CD4-positive, alpha-beta T cell treated with Interleukin-6 for 4 hours (primary cell): ENCODE data around the gene MTHFD1L.

ENCODE experiments used
- DNase-seq: peaks from one replicate; pipeline ENCODE4 v3.0.0-alpha.2; 2020; ENCODE audit warnings: mixed read lengths

The MTHFD1L gene

DNA sequence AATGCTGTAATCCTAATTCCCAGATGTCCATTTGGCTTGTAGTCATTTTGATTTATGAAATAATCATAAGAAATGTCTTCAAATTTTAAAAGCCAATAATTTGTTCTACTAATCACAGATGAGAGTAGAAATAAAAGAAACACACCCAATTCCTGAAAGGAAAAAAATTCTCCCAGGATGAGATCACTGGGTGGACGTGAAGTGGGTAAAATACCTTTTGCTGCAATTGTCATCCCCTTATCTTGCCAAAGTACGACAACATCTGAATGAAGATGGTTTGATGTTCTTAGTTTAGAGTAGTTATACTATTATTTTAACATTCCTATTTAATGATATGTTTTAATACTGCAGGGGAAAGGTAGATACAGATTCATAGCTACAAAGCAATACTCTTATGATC lies 33.7 kb downstream of the MTHFD1L start:
- DNase-seq: no peak

DNA sequence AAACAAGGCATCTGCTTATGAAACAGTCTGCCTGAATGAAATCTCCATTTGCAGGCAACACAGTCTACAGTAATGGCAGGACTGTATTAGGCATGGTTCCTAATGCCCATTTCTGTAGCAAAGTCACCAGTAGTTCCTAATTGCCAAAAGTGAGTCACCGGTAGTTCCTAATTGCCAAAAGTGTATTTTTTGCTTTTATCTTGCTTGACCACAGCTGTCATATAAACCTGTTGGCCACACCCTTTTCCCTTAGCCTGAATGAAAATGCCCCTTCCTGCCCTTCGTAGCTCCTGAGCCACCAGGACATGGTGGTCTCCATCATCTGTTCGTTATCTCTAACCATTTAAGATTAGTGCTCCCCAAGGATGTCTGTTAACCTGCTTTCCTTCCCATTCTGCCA lies 34.5 kb downstream of the MTHFD1L start:
- DNase-seq: no peak

DNA sequence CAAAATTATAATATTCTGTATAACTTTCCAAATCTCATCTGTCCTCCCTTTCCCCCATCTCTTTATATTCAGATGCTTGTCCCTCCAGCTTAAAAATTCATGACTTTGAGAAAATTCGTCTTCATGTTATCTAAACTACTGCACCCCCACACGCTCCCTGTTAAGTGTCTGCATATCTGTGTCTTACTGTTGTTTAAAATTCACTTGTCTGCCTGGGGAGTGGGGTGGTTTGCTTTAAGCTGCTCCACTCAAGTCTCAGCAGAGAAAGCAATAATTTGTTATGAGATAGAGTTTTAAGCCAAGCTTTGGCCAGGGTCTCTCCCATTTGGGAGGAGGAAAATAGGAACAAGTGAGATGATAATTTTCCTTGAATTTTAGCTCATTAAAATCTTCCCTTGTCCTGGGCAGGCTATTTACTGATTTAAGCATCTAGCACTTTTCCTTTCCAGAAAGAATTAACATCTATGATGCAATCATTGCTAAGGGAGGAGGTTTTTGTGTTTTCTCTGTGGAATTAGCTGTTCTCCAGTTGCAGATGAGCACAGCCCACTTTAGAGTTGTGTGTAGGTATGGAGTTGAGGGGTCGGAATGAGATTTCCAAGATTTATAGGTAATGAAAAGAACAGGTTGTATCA lies 36.8 kb downstream of the MTHFD1L start:
- no peak for DNase-seq

DNA sequence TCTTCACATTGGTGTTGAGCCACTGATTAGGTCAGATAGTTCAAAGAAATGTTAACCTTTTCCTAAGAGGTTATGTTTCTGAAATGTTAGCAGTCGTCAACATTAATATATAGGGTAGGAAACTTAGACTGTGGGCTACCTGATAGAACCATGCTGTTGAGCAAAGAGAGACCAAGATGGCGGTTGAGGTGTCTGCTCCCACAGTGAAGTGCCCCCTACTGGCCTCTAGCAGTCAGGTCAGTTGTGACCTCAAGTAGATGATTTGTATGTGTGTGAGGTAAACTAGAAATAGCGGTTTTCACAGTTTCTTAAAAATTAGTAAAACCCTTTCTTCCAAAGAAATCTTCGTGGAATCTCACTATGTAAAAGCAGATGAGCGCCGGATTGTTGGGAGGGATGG lies 40.3 kb downstream of the MTHFD1L start:
- DNase-seq: no peak

DNA sequence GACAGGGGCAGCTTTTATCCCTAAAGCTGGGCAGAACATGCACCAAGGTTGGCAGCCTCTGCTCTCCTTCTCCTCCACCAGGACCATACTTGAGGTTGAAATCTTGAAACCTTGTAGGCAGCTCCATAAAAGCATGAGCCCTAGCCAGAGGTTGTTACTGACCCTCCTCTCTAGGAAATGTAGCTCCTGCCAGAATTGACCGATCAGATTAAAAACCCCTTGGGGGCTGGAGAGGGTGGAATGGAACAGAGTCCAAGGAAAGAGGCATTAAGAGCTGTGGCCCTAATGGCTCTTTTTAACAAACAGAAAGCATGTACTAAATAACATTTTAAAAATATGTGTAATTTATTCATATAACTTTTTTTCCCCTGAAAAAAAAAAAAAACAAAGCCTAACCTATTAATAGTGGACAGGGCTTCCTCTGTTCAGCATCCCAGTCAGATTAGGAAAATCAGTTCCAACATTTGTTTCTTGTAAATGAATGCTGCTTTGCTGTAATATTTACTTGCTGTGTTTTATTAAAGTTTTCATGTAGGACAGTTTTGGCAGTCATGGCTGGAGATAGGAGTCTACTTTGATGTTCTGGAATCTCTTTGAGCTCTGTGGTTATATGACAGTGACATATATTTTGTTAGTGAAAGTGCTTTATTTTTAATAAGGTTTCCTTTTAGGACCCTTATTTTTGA lies 41.3 kb downstream of the MTHFD1L start:
- DNase-seq: no peak

DNA sequence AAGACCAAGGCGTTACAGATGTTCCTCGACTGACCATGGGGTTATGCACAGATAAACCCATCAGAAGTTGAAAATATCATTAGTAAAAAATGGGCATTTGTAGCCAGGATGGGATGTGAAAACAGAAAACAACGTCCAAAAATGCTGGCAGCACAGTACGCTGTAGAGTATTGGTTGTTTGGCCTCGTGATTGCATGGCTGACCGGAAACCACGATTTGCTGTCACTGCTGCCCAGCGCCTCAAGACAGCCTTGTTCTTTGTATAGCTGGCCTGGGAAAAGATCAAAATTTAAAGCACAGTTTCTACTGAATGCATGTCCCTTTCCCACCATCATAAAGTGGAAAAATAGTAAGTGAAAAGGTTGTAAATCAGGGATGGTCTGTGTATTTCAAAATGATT lies 41.9 kb downstream of the MTHFD1L start:
- DNase-seq: no peak

DNA sequence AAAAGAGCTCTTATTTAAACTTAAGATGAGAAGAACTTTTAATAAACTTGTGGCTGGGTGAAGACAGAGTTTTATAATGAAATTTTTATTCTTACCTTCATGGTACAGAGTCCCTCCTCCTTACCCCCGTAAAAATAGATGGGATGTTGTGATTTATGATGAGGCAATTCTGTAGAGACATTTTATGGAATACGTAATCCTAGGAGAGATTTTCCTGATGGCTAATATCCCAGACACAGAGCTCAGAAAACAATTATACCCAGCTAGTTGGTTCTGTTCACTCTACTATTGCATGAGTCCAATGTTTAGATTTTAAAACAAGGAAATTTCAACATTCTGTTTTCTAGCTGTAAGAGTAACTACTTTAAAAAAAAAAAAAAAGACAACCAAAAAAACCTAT lies 43.4 kb downstream of the MTHFD1L start:
- no peak for DNase-seq

DNA sequence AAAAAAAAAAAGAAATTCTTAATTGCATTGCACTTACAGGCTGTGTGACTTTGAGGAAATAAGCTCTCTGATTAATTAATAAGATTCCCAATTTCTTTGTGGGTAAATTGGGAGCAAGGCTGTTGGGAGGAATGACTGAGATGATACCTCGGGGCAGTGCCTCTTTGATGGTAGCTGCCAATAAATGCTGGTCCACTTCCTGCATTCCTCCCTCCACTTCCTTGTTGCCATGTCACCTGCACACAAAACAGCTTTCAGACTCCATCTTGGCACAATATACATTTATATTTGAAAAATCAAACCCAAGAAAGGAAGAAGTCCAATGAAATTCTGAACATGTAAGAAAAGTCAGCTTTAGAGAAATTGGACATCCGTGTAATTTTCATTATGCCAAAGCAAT lies 45.1 kb downstream of the MTHFD1L start:
- no peak for DNase-seq

DNA sequence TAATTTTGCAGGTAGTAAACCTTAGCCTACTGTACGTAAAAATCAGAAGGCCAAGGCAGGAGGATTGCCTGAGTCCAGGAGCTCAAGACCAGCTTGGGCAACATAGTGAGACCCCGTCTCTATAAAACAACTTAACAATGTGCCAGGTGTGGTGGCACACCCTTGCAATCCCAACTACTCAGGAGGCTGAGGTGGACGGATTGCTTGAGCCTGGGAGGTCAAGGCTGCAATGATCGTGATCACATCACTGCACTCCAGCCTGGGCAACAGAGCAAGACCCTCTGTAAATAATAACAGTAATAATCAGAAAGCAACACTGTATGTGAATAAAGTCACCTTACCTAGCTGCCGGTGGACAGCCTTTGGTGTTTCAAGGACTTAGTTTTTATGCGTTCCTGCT lies 48.9 kb downstream of the MTHFD1L start:
- DNase-seq: no peak

DNA sequence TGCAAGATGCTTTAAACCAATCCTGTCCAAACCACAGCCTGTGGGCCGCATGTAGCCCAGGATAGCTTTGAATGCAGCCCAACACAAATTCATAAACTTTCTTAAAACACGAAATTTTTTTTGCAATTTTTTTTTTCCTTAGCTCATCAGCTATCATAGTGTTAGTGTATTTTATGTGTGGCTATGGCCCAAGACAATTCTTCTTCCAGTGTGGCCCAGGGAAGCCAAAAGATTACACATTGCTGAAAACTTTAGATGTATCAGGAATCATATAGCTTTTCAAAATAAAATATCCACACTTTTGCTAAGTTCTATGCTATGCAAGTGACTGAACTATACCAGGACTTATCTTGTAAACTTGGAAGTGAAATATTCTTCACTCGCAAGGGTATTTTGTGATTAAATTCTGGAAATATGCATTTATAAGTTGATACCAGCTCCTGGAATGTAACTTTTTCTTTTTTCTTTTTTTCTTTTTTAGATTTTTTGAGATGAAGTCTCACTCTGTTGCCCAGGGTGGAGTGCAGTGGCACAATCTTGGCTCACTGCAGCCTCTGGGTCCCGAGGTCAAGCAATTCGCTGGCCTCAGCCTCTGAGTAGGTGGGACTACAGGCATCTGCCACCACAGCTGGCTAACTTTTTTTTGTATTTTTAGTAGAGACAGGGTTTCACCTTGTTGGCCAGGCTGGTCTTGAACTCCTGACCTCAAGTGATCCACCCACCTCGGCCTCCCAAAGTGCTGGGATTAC lies 49.8 kb downstream of the MTHFD1L start:
- DNase-seq: no peak

DNA sequence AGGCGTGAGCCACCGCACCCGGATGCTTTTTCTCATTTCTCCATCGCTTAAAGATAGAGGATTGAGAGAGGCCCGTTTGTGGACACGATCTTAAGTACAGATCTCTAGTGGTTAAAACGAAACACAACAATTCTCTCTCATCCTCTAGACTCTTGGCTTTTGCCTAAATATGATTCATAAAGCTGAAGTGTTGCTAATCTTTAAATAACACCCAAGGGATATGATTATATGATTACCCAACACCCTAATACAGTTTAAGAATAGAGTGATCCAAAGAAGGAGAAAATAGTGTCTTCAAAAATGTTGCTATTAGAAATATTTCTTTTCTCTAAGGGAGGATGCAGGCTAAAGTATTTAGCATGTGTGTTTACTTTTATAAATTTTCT lies 50.4 kb downstream of the MTHFD1L start:
- no peak for DNase-seq

DNA sequence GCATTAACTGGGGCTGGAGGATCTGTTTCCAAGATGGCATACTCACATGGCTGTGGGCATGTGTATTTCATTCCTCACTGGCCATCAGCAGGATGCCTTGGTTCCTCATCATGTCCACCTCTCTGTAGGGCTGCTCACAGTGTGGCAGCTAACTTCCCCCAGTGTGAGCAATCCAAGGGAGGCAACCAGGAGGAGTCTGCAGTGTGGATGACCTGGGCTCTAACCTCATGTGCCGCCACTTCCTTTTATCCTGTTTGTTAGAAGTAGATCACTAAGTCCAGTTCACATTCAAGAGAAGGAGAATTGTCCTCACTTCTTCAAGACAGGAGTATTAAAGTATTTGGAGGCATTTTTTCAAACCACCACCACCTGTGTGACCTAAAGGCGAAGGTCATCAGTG lies 54.4 kb downstream of the MTHFD1L start:
- no peak for DNase-seq

DNA sequence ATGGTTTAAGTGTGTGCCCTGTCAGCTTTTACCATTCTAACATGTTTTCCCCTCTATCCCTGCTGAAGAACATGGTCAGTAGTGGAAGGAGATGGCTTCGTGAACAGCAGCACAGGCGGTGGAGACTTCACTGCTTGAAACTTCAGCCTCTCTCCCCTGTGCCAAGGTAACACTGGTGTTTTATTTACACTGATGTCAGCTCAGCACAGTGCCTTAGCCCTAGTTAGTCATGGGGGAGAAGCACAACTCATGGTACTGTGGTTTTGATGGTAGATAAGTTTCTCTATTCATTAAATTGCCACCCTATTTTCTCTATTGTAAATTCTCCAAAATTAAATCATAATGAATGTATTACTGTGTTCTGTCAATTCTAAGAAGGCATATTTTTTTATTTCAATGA lies 56.6 kb downstream of the MTHFD1L start:
- no peak for DNase-seq

DNA sequence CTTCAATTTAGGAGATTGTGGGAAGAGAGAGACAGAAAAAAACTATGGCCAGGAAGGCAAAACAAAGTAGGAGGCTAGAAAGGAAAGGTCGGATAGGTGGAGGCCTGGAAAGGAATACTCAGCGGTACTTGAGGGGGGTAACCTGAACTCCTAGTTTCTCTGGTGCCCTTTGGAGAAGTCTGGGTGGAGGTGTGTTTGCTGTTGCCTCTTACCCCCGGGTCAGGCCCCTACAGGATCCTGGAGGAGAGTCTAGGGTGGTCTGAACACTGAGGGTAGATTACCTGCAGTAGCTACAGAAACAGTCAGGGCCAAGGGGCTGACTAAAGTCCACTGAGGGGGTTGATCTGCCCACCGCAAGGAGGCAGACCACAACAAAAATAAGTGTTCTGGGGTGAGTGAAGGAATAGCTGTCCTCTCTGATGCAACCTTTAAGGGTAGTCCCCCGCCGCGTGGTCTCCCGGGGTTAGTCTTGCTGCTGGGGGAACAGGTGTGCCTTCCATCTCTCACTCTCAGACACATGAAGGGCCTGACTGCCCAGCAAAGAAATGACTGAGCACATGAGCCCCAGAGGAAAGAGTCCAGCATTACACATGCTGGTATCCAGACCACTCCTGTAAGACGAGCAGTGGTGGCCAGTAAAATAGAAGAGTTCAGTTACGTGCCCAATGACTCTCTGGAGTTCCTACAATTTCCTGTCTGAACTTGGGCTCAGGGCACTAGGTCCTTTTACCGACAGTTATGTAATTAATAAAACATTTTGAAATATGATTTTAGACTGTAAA lies 59.5 kb downstream of the MTHFD1L start:
- no peak for DNase-seq

DNA sequence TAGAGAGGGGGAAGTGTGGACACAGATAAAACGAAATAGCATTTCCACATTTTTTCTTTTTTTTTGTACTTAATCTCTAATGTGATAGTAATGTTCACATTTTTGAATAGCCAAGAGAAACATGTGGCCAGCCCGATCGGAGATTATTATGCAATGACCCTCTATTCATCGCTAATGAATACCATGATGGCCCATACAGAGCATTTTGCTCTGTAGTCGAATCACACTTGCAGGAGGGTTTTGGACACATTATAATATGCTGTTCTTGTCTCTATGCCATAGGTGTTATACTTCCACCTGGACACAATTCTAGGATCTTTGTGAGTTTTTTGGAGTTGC lies 60.1 kb downstream of the MTHFD1L start:
- no peak for DNase-seq

DNA sequence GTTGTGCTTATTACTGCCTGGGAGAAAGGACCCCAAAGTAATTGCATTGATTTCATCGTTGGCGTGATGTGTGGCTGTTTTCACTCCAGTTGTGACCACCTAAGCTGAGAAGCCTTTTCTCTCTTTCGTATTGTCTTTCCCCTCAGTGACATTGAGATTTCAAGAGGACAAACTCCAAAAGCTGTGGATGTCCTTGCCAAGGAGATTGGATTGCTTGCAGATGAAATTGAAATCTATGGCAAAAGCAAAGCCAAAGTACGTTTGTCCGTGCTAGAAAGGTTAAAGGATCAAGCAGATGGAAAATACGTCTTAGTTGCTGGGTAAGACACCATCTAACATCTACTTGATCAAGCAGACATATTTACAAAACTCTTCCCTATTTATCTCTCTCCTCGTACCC lies 60.5 kb downstream of the MTHFD1L start:
- DNase-seq: no peak

DNA sequence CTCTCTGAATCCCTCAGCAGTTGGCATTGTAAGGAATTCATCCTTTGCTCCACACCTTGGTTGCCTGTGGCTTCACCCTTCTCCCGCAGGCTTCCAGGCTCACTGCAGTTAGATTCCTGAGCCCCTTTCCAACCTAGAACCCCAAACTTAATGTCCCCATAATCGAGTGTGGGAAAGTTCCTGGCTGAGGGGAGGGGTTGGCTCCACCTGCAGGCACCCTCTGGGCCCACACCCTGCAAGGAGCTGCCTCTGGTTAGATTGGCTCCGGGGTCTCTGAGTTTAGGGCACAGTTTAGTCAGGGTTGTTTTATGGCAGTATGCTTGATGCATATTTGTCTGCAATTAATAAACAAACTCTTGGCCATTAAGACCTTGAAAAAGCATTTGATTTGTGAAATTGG lies 63.4 kb downstream of the MTHFD1L start:
- DNase-seq: no peak

DNA sequence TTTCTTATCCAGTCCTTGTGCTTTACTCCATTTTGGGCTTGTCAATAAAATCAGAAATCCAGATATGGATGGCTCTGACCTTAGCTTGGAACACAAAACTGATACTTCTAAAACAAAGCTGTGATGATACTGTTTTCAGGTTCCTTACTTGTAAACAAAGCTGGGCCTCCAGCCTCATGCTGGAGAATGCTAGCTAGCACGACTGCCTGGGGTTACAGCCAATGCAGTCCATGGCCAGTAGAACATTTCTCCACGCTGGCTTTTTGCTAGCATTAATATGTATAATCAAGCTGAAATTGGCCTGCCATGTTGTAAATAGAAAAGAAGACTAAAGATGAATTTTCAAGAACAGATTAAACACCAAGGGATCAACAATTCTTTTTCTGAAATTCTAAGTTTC lies 63.9 kb downstream of the MTHFD1L start:
- no peak for DNase-seq

DNA sequence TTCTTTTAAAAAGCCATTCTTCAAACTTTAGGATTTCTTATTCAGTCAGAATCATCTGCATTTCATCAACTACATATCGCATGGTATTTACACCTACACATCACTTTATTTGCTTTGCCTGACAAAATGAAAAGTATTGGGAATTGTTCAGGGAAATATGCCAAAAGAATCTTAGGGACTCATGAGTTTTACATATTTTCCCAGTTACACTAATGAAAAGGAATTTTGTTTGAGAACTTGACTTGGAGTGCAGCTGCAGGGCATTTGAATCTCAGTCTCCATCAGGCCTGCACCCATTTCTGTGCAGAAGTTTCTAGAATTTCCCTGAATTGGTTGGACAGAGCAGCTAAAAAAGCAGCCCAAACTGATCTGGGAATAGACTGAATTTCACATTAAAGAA lies 65.3 kb downstream of the MTHFD1L start:
- DNase-seq: no peak

DNA sequence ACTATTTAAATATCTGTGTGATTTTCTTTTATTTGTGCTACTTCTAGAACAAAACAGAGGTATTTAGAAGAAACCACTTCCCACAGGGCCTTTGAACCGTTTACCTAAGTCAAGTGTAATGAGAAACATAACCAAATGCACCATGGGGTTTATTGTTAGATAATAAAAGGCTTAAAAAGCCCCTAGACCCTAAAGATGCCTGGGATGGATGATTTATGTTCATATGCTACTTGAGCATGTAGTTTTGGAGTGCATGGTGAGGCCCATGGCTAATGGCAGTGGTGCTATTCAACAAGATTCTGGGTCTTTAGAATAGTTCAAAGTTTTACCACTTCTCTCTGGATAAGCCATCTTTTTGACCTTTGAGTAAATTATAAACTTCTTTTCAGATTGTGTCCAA lies 65.9 kb downstream of the MTHFD1L start:
- DNase-seq: no peak

DNA sequence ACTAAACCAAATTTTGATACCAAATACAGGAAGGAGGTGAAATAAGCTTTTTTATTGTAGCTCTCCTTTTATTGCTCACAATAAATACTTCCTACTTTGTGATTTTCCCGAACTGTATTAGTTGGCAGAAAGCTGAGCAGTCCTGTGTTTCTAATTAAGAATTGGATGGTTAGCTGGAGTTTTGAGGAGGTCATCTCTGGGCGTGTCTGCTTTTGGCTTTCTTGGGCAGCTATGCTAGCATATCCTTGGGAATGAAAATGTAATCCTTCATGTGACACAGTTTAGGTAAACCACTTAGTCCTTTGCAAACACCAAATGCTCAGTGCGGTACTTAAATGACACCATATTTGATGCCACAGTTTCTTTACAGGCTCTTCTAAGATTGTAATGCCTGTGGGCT lies 67.5 kb downstream of the MTHFD1L start:
- DNase-seq: no peak

DNA sequence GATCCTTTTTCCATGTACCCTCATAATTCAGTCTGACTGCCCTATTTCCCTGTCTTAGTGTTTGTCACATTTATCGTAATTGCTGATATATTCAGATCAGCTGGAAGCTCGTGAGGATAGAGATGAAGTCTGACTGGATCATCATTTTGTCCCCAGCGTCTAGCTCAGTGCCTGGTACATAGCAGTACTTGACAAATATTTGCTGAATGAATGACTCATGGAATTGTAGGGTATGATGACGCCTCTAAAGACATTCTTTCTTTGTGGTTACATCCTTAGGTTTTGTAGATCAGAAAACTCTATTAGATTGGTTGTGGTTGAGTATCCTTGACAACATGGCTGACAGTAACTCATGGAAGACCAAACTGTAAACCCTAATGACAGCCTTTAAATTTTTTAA lies 68.9 kb downstream of the MTHFD1L start:
- no peak for DNase-seq

DNA sequence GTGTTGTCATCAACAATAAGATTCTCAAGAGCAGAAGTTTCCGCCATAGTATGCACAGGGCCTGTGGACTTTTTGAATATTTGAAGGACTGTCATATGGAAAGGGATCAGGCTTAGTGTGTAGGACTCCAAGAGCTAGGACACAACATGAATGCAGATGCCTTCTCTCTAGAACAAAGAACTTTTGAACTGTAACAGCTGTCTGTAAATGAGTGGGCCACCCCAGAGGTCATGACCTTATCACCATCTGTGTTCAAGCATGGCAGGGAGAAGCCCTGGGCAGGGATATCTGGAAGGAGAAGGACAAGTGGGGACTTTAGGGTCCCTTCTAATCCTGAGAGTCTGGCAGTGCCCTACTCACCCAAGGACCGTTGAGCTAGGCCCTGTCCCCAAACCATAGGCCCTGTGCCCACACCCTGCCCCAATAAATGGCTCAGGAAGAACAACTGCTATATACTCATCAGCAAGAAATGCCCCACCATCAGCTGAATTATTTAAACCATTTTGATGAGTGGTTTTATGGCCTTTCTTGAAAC lies 70.6 kb downstream of the MTHFD1L start:
- no peak for DNase-seq
